Thymus (tissue), 11 donors: ENCODE measurements around the gene HLX. TPM values are rescaled to one million over a fixed set of nuclear protein-coding genes. Genes with fewer than 3 reads are reported as not detected.

ENCODE experiments used
- DNase-seq, 9 donors: peaks; one replicate each; pipeline ENCODE4 v3.0.0-alpha.2; 2013; ENCODE audit warnings: low spot score in 9 of 9, low read depth in 6 of 9, missing footprints in 1 of 9
- H3K27ac ChIP-seq, 2 donors: one replicate each; pipeline ENCODE4 v1.5.1; 2013; ENCODE audit warnings: control low read depth in 1 of 2, low read depth in 1 of 2, low read length in 1 of 2, mild to moderate bottlenecking in 1 of 2, moderate library complexity in 1 of 2
- H3K27me3 ChIP-seq, 2 donors: one replicate each; pipeline ENCODE4 v1.5.1; 2013; ENCODE audit warnings: low read length in 1 of 2; ENCODE audit not compliant: control insufficient read depth in 2 of 2, insufficient read depth in 1 of 2
- H3K36me3 ChIP-seq, 2 donors: one replicate each; pipeline ENCODE4 v1.5.1; 2013; ENCODE audit warnings: low read length in 1 of 2, mild to moderate bottlenecking in 1 of 2, moderate library complexity in 1 of 2; ENCODE audit not compliant: control insufficient read depth in 2 of 2, insufficient read depth in 2 of 2
- H3K4me1 ChIP-seq, 2 donors: one replicate each; pipeline ENCODE4 v1.5.1; 2013; ENCODE audit warnings: low read length in 2 of 2; ENCODE audit not compliant: control insufficient read depth in 2 of 2, insufficient read depth in 2 of 2
- H3K4me3 ChIP-seq, 2 donors: one replicate each; pipeline ENCODE4 v1.5.1; 2013; ENCODE audit warnings: low read length in 2 of 2, control low read depth in 1 of 2, mild to moderate bottlenecking in 1 of 2
- H3K9me3 ChIP-seq, 2 donors: one replicate each; pipeline ENCODE4 v1.5.1; 2013; ENCODE audit warnings: low read length in 1 of 2, mild to moderate bottlenecking in 1 of 2; ENCODE audit not compliant: control insufficient read depth in 2 of 2, insufficient read depth in 1 of 2
- WGBS: extraction: QIAGEN DNeasy Blood & Tissue Kit; methylation state at CpG from one replicate; pipeline ENCODE4 v1.1.7; 2013; 5-methylcytosine and 5-hydroxymethylcytosine counted together
- polyA plus RNA-seq: library from polyadenylated mRNA; stranded (reverse); fragments of 200-250 nt; gene quantifications from one replicate; pipeline ENCODE4 v1.2.3, GENCODE V29; 2013
- total RNA-seq: library from RNA; stranded (reverse); fragments of 120-200 nt; gene quantifications from one replicate; pipeline ENCODE4 v1.2.4, GENCODE V29; 2013
- donor health status: healthy.

HLX gene
- total and polyA plus RNA-seq, 2 donors = 2.4 to 6.5 TPM

DNA sequence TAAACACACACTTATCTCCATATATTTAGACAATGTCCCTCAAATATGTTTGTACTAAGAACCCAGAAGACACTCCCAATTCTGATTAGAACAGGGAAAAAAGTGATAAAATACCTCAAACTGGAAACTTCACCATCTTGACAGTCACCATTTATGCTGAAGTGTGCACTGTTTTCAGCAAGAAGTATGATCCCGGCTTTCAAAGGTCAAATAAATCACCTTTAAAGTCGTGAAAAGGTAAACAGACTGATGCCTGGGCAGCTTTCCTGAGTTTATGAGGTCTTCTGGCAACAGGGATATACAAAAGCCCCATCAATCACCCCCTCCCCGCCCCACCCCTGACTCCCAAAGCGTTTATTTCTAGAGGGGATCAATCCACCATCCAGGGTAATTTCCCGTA lies 37.9 kb downstream of the HLX start:
- Histone ChIP-seq H3K27ac (no peak overlapping the region), H3K9me3 (no peaks in the 10 kb centered on the region), H3K4me3 (no peak overlapping the region), H3K36me3 (no peaks in the 10 kb centered on the region), H3K4me1 (no peaks in the 10 kb centered on the region), H3K27me3 (no peaks in the 10 kb centered on the region)
- 93% methylated on average over 5 of the region's 5 CpGs for WGBS
- no peak for DNase-seq

DNA sequence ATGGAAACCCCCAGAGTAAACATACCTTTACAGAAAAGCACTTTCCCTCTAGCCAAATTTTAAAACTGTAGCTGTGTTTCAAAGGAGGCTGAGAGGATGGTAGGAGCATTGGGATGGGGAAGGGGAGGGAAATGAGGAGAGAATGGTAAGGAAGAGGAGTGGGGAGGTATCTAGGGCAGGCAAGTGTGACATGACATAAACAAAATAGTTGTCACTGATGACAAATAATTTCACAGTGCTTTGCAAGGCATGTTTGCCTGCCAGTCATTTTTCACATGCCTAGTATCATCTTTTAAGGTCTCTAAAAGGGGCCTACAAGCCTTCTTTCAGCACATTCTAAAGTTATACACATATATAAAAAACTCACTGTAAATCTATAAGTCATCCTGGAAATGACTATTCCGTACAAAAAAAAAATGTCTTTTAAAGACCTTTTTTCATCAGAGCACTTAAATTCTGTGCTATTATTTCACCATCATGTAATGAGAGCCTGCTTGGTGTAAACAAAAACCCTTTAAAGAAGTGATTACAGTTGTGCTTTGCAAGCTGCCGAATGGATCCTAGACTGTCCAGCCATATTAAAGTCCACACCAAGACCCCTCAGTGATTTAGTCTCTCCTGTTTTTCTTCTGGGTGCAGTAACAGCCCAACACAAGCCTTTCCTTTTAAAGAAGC lies 38.4 kb downstream of the HLX start:
- DNase-seq = no peak
- H3K27ac ChIP-seq = no peak overlapping the region
- WGBS = 94% methylated on average over 2 of the region's 2 CpGs
- H3K36me3 ChIP-seq = no peaks in the 10 kb centered on the region
- H3K4me1 ChIP-seq = no peaks in the 10 kb centered on the region
- H3K4me3 ChIP-seq = no peak overlapping the region
- H3K9me3 ChIP-seq = no peaks in the 10 kb centered on the region
- H3K27me3 ChIP-seq = no peaks in the 10 kb centered on the region

DNA sequence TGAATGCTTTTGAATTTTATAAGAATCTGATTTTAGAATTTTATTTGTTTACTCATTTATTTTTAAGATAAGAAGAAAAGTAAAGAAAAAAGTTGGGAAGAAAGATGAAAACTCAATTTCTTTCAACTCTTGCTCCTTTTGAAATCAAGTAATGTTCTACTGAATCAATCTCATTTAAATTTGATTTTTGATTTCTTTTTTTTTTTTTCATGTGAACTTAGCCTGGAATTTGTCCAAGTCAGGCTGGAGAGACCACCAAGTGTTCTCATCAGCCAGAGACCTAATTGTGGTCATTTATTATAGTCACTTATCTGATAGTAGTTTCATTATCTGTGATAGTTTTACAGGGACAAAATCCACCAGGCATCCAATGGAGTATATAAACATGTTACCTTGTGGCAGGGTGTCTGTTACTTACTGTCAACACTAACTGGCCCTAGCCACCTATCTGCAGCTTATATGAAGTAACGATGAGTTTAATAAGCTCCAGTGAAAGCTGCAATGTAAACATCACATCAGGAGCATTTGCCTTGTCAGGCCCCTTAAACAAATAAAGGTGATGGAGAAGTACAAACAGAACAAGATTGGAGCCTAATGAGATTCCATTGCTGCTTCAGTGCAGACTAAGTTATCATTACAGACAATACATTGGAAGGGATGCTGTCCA lies 39.2 kb downstream of the HLX start:
- WGBS = 92% methylated on average over 1 of the region's 1 CpG

GRCh38 chr1:220920967-220921366 lies 41.7 kb downstream of the HLX start:
- 96% methylated on average over 2 of the region's 2 CpGs for WGBS

More for the DNA sequence above, 39.2 kb downstream of the HLX start:
- Histone ChIP-seq H3K27me3 (no peaks in the 10 kb centered on the region), H3K4me3 (no peak overlapping the region), H3K9me3 (no peaks in the 10 kb centered on the region), H3K36me3 (no peaks in the 10 kb centered on the region), H3K4me1 (no peaks in the 10 kb centered on the region), H3K27ac (no peak overlapping the region)
- no peak for DNase-seq

GRCh38 chr1:220921498-220921897 lies 42.3 kb downstream of the HLX start:
- no peak for DNase-seq
- no peak overlapping the region for H3K4me3 ChIP-seq
- H3K9me3 ChIP-seq = no peaks in the 10 kb centered on the region
- no peaks in the 10 kb centered on the region for H3K4me1 ChIP-seq
- no peaks in the 10 kb centered on the region for H3K36me3 ChIP-seq
- H3K27ac ChIP-seq = no peak overlapping the region
- H3K27me3 ChIP-seq = no peaks in the 10 kb centered on the region
- WGBS = 97% methylated on average over 2 of the region's 2 CpGs

More at GRCh38 chr1:220920967-220921366, 41.7 kb downstream of the HLX start:
- Histone ChIP-seq H3K27me3 (no peaks in the 10 kb centered on the region), H3K27ac (no peak overlapping the region), H3K4me3 (no peak overlapping the region), H3K4me1 (no peaks in the 10 kb centered on the region), H3K9me3 (no peaks in the 10 kb centered on the region), H3K36me3 (no peaks in the 10 kb centered on the region)
- DNase-seq = no peak

- H3K4me1 ChIP-seq = no peaks in the 10 kb centered on the region
- no peaks in the 10 kb centered on the region for H3K27me3 ChIP-seq
- H3K4me3 ChIP-seq = no peak overlapping the region
- DNase-seq = no peak
- WGBS = 31% methylated on average over 8 of the region's 8 CpGs
- no peaks in the 10 kb centered on the region for H3K9me3 ChIP-seq
- H3K36me3 ChIP-seq = no peaks in the 10 kb centered on the region
- H3K27ac ChIP-seq = no peak overlapping the region
Observed at GRCh38 chr1:220921971-220922635, 42.9 kb downstream of the HLX start.

DNA sequence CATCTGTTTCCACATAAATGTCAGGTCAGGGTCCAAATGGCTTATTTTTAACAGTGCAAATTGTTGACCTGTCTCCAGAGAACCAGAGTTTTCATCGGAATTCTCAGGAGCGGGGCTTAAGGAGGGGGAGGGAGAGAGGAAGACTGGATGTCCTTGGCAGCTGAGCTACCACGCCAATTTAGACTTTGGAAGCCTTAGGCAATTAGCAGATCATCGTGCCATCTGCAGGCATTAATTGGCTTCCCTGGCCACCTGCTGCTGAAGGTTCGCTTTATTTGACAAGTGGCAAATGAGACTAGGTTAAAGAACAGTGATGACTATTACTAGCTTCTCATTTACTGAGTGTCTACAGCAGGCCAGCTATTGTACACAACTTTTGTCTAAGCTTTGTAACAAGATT lies 43.7 kb downstream of the HLX start:
- DNase-seq = no peak
- no peak overlapping the region for H3K27ac ChIP-seq

DNA sequence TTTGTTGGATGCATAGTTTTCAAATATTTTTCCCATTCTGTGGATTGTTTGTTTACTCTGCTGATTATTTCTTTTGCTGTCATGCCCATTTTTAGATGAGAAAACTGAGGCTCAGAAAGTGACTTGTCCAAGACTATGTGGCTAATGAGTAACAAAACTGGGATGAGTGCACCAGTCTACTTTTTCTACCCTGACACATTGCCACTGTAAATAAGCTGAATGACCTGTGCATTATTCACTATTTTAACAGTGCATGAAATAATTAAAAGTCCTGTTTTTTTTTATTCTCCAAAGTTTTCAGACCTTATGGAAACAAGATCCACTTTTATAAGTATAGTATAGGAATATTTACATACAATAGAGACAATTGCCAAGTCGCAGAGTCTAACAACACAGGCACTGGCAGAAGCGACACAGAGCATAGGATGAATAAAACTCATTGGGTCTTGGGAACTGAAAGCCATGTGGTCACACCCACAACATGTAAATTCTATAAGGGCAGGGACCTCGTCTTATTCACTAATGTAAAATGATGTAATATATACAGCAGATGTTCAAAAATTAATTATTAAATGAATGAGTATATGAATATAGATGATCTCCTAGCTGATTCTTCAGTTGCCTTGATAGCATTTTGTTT lies 45.2 kb downstream of the HLX start:
- no peaks in the 10 kb centered on the region for H3K9me3 ChIP-seq
- H3K27ac ChIP-seq = no peak overlapping the region
- H3K36me3 ChIP-seq = no peaks in the 10 kb centered on the region
- WGBS = 94% methylated on average over 3 of the region's 3 CpGs
- no peak overlapping the region for H3K4me3 ChIP-seq
- H3K27me3 ChIP-seq = no peaks in the 10 kb centered on the region
- peaks cover 2 to 12% of the 10 kb centered on the region in 2 donors for H3K4me1 ChIP-seq
- no peak for DNase-seq

More for the DNA sequence above, 43.7 kb downstream of the HLX start:
- peaks cover 0 to 4% of the 10 kb centered on the region in 2 donors for H3K4me1 ChIP-seq
- no peaks in the 10 kb centered on the region for H3K36me3 ChIP-seq
- H3K4me3 ChIP-seq = no peak overlapping the region
- WGBS = 95% methylated on average over 5 of the region's 5 CpGs
- no peaks in the 10 kb centered on the region for H3K9me3 ChIP-seq
- no peaks in the 10 kb centered on the region for H3K27me3 ChIP-seq

DNA sequence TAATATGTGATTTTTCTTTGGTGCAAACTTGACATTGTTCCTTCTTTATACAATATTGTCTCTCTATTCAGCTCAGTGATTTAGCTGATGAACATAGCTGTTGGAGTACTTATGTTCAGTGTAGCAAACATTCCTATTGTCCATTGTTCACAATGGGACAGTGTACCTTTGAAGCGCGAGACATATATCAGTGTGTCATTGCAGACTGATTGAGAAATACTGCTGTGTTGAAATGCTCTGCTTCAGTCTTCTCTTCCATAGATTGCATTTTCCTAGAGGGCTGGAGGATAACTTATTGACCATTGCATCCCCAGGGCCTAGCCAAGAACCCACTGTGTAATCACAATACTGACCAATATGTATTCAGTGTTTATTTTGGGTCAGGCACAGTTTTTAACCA lies 46.5 kb downstream of the HLX start:
- no peak for DNase-seq
- no peak overlapping the region for H3K27ac ChIP-seq
- WGBS = 98% methylated on average over 2 of the region's 2 CpGs
- peaks cover 2 to 12% of the 10 kb centered on the region in 2 donors for H3K4me1 ChIP-seq
- H3K36me3 ChIP-seq = no peaks in the 10 kb centered on the region
- H3K9me3 ChIP-seq = no peaks in the 10 kb centered on the region
- H3K27me3 ChIP-seq = no peaks in the 10 kb centered on the region
- no peak overlapping the region for H3K4me3 ChIP-seq
